HCT116 (cell line): ENCODE data around the gene LRRK1. TPM values are rescaled to one million over a fixed set of nuclear protein-coding genes. Genes with fewer than 3 reads are reported as not detected.

Source experiments
- ATAC-seq: fragments of 200-7000 bp; cut with Tn5 transposase; 2 replicates; pipeline ENCODE4 v1.9.1; 2020; ENCODE audit warnings: mild to moderate bottlenecking, moderate library complexity
- BruUV-seq: library from RNA; stranded (reverse); fragments of 400-500 nt; replicated peaks from 2 replicates; lab custom pipeline; 2021; lab: Mats Ljungman, UMichigan
- CTCF ChIA-PET: fragments of 300-600 bp; sonication (Branson Sonifier 250); formaldehyde crosslinking; loops from one replicate; lab custom pipeline; 2021; ENCODE audit warnings: antibody characterized with exemption; lab: Charles Lee
- POLR2A ChIA-PET: fragments of 300-600, 350-600 bp; sonication (Branson Sonifier 250); formaldehyde crosslinking; loops from one replicate; lab custom pipeline; 2021; ENCODE audit warnings: antibody characterized with exemption; lab: Charles Lee
- RAD21 ChIA-PET, 2 experiments: fragments of 300-600 bp; sonication (Branson Sonifier 250); formaldehyde crosslinking; loops; one replicate each; lab custom pipeline; 2023; ENCODE audit warnings: low total read pairs in 2 of 2; ENCODE audit not compliant: uncharacterized antibody in 2 of 2, unreplicated experiment in 2 of 2, low non-redundant PET in 1 of 2; lab: Charles Lee
- DNase-seq: peaks from one replicate; pipeline ENCODE4 v3.0.0-alpha.2; 2010; ENCODE audit warnings: low read depth, low spot score
- H2AFZ ChIP-seq: fragments of 200-600 bp; shearing (Covaris generic), sonication (generic); 2 replicates; pipeline ENCODE4 v1.6.1; 2017; ENCODE audit warnings: low read depth, mixed run types, mixed read lengths, antibody characterized with exemption, low read length; ENCODE audit not compliant: poor library complexity, severe bottlenecking
- H3K27ac ChIP-seq: 2 replicates; pipeline ENCODE4 v1.5.1; 2012; ENCODE audit warnings: low read depth, low read length
- H3K27me3 ChIP-seq: fragments of 200-600 bp; sonication (generic); 2 replicates; pipeline ENCODE4 v1.6.1; 2016; ENCODE audit warnings: mixed run types, low read length, mixed read lengths; ENCODE audit not compliant: insufficient read depth
- H3K36me3 ChIP-seq, 2 experiments: fragments of 200-500 bp in 1 of 2; fragments of 200-600 bp in 1 of 2; sonication (Bioruptor generic) in 1 of 2; sonication (generic) in 1 of 2; 2 replicates each; pipeline versions ENCODE4 v1.5.1 to v1.6.1; 2014 to 2016; ENCODE audit warnings: low read length in 2 of 2, inconsistent platforms in 1 of 2, mixed read lengths in 1 of 2, mixed run types in 1 of 2; ENCODE audit not compliant: insufficient read depth in 2 of 2, control insufficient read depth in 1 of 2
- H3K4me1 ChIP-seq, 2 experiments: fragments of 200-600 bp in 1 of 2; sonication (generic) in 1 of 2; 2 replicates each; pipeline versions ENCODE4 v1.5.1 to v1.6.1; 2012 to 2017; ENCODE audit warnings: low read length in 2 of 2, inconsistent platforms in 1 of 2, mild to moderate bottlenecking in 1 of 2, mixed read lengths in 1 of 2, mixed run types in 1 of 2, moderate library complexity in 1 of 2; ENCODE audit not compliant: insufficient read depth in 2 of 2, control insufficient read depth in 1 of 2
- H3K4me2 ChIP-seq: fragments of 200-600 bp; sonication (generic); 2 replicates; pipeline ENCODE4 v1.6.1; 2017; ENCODE audit warnings: mixed run types, low read length, mixed read lengths
- H3K4me3 ChIP-seq, 2 experiments: fragments of 200-600 bp in 1 of 2; sonication (generic) in 1 of 2; replicated peaks in 1 of 2; 2 replicates each; pipeline ENCODE4 v1.5.1; 2011 to 2016; ENCODE audit warnings: low read length in 2 of 2, control low read depth in 1 of 2, low read depth in 1 of 2, mild to moderate bottlenecking in 1 of 2, mixed read lengths in 1 of 2, mixed run types in 1 of 2
- H3K79me2 ChIP-seq: fragments of 200-600 bp; sonication (generic); 2 replicates; pipeline ENCODE4 v1.6.1; 2017; ENCODE audit warnings: mild to moderate bottlenecking, mixed run types, low read length, moderate library complexity, mixed read lengths; ENCODE audit not compliant: insufficient read depth
- H3K9ac ChIP-seq: fragments of 200-600 bp; sonication (generic); 2 replicates; pipeline ENCODE4 v1.6.1; 2016; ENCODE audit warnings: low read length, mixed read lengths
- H3K9me2 ChIP-seq: fragments of 200-600 bp; sonication (generic), shearing (Covaris generic); 2 replicates; pipeline ENCODE4 v1.6.1; 2017; ENCODE audit warnings: mixed run types, mild to moderate bottlenecking, moderate library complexity; ENCODE audit not compliant: insufficient read depth
- H3K9me3 ChIP-seq, 2 experiments: fragments of 200-500 bp in 1 of 2; fragments of 200-600 bp in 1 of 2; sonication (Bioruptor generic) in 1 of 2; sonication (generic) in 1 of 2; 2 replicates each; pipeline ENCODE4 v1.6.1; 2014 to 2017; ENCODE audit warnings: low read length in 2 of 2, mixed read lengths in 2 of 2, inconsistent platforms in 1 of 2, low read depth in 1 of 2, mild to moderate bottlenecking in 1 of 2, mixed run types in 1 of 2, moderate library complexity in 1 of 2; ENCODE audit not compliant: control insufficient read depth in 1 of 2, insufficient read depth in 1 of 2
- H4K20me1 ChIP-seq: fragments of 200-600 bp; sonication (generic), shearing (Covaris generic); 2 replicates; pipeline ENCODE4 v1.6.1; 2017; ENCODE audit warnings: mixed run types, mild to moderate bottlenecking, moderate library complexity; ENCODE audit not compliant: insufficient read depth
- CBX3 ChIP-seq: IDR thresholded peaks from 2 replicates; pipeline ENCODE4 v1.6.1; 2012; ENCODE audit warnings: low read depth
- EGR1 ChIP-seq: IDR thresholded peaks from 2 replicates; pipeline ENCODE4 v1.6.1; 2012; ENCODE audit warnings: low read depth
- ELF1 ChIP-seq: IDR thresholded peaks from 2 replicates; pipeline ENCODE4 v1.6.1; 2012; ENCODE audit warnings: low read depth, borderline replicate concordance
- EZH2 ChIP-seq: fragments of 200-600 bp; sonication (generic); IDR thresholded peaks from 2 replicates; pipeline ENCODE4 v1.6.1; 2017; ENCODE audit warnings: antibody characterized with exemption, mixed run types
- POLR2AphosphoS5 ChIP-seq: IDR thresholded peaks from 2 replicates; pipeline ENCODE4 v1.6.1; 2011; ENCODE audit warnings: mild to moderate bottlenecking, low read depth, low read length, moderate library complexity
- SRF ChIP-seq: IDR thresholded peaks from 2 replicates; pipeline ENCODE4 v1.6.1; 2012; ENCODE audit warnings: low read depth
- TCF7L2 ChIP-seq: IDR thresholded peaks from 2 replicates; pipeline ENCODE4 v1.7.0; 2011; ENCODE audit warnings: borderline replicate concordance, inconsistent platforms; ENCODE audit not compliant: insufficient read depth, insufficient read length; ENCODE audit errors: extremely low read depth
- YY1 ChIP-seq: IDR thresholded peaks from 2 replicates; pipeline ENCODE4 v1.6.1; 2011; ENCODE audit warnings: low read length, low read depth, moderate library complexity, mild to moderate bottlenecking; ENCODE audit not compliant: insufficient replicate concordance; ENCODE audit errors: extremely low read depth
- intact Hi-C: fragments of 100-400 bp; cut with micrococcal nuclease; formaldehyde crosslinking; loops from 2 replicates; pipeline ENCODE4 v1.10.0; 2022
- total RNA-seq: library from RNA; stranded (reverse); gene quantifications from one replicate; pipeline ENCODE4 v1.2.1, GENCODE V29; 2021; ENCODE audit not compliant: unreplicated experiment
- TF ChIP-seq, protein P1 (sequence below): IDR thresholded peaks from 2 replicates; pipeline ENCODE4 v1.6.1; 2012

LRRK1 gene
- total RNA-seq, 1 experiment from 2014 or later = 21.6 TPM

DNA sequence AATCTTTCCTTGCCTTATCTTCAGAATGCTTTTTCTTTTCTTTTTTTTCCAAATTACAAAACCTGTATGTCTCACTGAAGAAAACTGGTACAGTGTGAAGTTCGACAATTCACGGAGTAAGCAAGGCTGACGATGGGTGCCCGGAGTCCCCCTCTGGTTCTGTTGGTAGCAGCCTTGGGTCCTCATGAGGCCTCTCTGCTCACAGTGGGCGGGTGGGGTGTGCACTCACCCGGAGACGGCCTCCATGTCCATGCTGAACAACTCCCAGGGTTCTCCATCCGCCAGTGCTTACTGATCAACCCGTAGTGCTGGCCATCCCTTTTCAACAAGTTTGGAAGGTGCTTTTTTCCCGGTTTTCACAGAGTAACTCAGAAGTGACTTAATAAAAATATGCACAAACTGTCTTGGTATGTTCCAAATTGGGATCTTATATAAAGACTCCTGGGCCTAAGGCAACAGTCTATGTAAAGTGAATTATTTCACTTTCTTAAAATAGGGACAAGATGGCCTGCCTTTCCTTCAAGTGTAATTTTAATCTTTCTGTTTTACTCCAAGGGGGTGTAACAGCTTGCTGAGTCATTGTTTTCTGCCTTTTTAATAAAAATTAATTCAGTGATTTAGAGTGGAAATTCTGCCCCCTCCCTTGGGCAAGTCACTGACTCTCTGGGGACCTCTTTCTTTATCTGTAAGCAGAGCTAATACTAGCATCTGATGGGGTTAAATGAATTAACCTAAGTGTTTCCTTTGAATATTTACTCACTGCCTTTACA lies 23.7 kb downstream of the LRRK1 start:
- BruUV-seq = no TSS peak
- H4K20me1 ChIP-seq = no peaks in the 10 kb centered on the region
- TF ChIP-seq TCF7L2 (no peak), SRF (no peak), POLR2AphosphoS5 (no peak), ELF1 (no peak), EZH2 (no peak), EGR1 (no peak), CBX3 (no peak), YY1 (no peak)
- TF ChIP-seq, protein P1, sequence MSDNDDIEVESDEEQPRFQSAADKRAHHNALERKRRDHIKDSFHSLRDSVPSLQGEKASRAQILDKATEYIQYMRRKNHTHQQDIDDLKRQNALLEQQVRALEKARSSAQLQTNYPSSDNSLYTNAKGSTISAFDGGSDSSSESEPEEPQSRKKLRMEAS = no peak
- H3K9me2 ChIP-seq = no peaks in the 10 kb centered on the region
- peaks cover 0 to 3% of the 10 kb centered on the region in 2 experiments; a peak in 1 of 4 replicates for H3K4me1 ChIP-seq
- ATAC-seq = no peak
- no peak for DNase-seq
- intact Hi-C loops = no loop called here
- no peak overlapping the region for H3K4me2 ChIP-seq
- no peaks in the 10 kb centered on the region for H3K36me3 ChIP-seq
- no peaks in the 10 kb centered on the region for H3K27me3 ChIP-seq
- ChIA-PET CTCF (no interaction called here), RAD21 (no interaction called here), POLR2A (no interaction called here)
- no peak overlapping the region for H3K9ac ChIP-seq
- H3K27ac ChIP-seq = no peak overlapping the region
- H3K4me3 ChIP-seq = no peak overlapping the region
- no peaks in the 10 kb centered on the region for H3K79me2 ChIP-seq
- no peak overlapping the region for H2AFZ ChIP-seq
- H3K9me3 ChIP-seq = no peaks in the 10 kb centered on the region
